ENCODE measurements around the gene ATXN7L1.
"Not testable (repeated sequence)": the region's sequence is repeated elsewhere in the genome, so short reads cannot be mapped to it uniquely, and the experiment has no call there.

Gene ATXN7L1

DNA sequence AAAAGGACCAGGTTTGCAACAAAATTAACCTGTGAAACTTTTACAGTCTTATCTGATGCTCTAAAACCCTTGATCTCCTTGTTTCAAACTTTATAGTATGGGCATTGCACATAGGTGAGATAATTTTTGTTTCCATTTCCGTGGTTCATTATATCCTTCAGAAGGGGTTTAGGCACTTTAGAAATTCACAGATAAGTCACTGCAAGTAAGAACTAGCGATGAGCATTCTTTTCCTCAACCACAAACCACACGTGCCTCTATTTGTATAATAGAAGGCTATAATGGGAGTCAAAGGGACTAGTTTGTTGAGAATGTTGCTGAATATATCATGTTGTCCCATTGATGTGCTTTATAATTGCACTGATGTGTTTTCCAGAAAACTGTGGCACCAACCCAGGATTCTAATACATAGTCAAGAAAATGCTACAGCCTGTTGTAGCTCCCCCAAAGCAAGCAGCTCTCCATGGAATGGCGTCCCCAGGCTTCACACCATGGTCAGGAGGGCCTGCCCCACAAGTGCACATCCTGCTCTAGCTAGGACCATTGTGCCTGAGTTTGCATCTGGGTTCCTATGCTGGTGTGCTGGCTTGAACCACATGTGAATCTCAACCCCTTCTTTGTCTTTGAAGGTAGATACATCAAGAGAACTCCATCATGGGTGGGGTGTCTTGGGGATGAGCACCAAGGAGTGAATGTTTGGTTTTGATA, 14.0 kb upstream of the ATXN7L1 start:
- peak; percentile 51 for DNase-seq (ENCODE audit: low read depth)

DNA sequence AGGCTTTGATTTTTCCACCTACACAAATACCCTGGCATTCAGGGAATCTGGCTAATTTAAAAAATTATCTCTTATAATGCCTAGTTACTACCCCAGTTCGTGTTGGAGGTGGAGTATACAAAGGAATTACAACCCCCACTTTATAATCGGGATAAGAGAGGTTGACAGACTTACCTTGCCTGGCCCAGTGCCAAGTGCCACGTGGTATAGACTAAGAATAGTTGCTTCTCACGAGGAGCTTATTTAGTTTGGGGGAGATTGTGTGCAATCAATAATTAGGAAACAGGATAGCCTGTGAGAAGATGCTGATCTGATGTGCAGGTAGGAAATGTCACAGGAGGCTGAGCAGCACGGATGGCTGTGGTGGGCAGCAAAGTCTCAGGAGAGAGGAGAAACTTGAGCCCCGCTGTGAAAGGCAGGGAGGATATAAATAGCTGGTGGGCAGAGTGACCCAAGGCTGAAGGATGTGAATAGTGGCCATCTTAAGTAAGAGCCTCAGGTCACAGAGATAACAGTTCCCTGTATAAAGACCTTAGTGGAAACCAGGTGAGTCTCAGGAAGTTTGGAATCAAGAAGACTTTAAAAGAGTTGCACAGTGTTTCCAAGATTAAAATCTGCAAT, 11.3 kb upstream of the ATXN7L1 start:
- no peak for DNase-seq (ENCODE audit: low read depth)

DNA sequence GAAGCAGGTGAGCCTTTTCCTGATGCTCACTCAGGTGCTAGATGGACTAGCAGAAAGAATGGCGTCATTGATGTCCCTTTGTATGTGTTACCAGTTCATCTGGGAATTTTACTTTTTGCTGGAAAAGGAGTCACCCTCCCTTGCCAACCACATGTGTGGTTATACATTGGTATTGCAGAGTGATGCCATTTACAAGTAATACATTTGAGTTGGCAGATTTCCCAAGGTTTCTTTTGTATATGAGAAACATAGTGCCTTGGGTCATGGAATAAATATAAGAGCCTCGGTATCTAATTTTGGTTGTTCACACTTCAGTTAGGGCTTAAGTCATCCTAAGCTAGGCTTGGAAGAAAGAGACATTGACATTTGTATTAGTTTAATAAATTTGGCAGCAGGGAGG, 10.4 kb upstream of the ATXN7L1 start:
- no peak for DNase-seq (ENCODE audit: low read depth)

DNA sequence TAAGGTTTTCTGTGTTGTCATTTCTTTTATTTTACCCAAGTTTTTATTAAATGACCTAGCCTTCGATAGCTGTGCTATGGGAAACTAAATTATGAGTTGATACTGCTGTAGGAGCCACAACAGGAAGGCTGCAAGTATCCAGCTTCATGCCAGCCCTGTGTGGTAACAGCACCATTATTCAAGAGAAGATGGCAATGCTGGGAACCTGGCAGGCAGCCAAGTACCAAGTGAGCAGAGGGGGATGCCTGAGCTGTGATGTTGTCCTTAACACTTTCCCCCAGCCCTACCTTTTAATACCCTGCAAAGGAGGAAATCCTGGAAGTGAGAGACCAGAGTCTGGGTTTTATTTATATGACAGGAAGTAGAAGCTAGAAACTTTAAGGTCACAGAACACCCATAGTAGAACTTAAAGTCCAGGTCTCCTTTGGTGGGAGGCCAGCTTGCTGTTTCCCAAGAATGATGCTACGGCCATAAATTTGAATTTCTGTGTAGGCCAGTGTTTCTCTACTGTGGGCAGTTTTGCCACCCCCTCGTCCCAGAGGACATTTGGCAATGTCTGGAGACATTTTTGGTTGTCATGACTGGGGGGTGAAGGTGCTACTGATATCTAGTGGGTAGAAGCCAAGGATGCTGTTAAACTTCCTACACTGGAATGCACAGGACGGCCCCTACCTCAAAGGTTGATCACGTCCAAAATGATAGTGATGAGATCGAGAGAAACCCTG, 9.2 kb upstream of the ATXN7L1 start:
- DNase-seq (ENCODE audit: low read depth): peak; percentile 9

DNA sequence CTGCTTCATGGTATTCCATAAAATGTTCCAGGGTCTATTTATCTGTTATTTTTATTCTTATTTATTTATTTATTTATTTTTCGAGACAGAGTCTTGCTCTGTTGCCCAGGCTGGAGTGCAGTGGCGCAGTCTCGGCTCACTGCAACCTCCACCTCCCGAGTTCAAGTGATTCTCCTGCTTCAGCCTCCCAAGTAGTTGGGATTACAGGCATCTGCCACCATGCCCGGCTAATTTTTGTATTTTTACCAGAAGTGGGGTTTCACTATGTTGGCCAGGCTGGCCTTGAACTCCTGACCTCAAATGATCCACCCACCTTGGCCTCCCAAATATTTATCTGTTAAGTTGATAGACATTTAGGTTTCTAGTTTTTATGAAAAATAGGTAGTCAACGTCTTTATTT, 6.8 kb upstream of the ATXN7L1 start:
- DNase-seq (ENCODE audit: low read depth): not testable (repeated sequence)

DNA sequence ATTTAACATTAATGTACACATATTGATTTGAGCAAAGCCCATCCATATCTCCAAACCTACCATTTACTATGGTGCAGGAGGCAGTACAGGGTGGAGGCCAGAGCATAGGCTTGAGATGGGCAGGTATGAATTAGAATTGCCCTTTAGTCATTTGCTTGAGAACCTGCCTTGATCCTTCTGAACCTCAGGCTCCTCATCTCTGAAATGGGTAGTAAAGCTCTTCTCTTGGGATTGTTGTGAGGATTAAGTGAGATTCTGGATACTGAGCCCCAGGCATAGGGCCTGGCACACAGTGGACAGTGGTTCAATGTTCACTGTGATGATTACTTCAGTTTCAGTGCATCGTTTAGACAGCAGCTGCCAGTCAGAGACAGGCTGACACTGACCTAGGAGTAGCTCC, 5.0 kb upstream of the ATXN7L1 start:
- DNase-seq (ENCODE audit: low read depth): no peak

DNA sequence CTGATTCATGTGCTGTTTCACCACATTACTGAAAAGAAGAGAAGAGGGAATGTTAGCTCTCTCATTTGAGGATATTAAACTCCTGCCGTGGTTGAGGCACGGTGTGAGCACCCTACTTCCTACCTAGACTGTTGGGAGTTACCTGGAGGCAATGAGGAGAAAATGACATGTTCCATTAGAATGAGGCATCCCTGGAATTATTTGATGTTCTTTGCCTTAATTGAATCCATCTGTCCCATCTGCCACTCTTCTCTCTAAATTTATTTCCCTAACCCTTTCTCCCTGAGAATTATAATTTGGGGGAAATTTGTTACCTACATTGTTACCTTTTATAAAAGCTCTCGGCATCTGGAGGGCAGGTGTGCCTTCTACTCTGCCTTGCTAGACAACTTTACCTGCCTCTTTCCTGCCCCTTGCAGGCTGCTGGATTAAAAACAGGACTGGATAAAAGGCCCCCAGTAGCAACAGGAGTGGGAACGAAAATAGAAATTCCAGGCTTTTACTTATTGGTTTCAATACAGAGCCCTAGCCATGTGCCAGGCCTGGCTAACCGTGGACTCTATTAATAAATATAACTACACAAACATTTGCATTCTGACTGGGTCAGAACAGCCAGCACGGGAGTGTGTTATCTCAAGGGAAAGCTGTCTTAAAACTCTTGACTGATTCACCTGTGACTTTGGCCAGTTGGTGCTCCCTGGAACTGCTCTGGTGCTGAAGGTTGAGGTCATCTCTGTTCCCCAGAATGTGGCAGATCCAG, 4.4 kb upstream of the ATXN7L1 start:
- no peak for DNase-seq (ENCODE audit: low read depth)

DNA sequence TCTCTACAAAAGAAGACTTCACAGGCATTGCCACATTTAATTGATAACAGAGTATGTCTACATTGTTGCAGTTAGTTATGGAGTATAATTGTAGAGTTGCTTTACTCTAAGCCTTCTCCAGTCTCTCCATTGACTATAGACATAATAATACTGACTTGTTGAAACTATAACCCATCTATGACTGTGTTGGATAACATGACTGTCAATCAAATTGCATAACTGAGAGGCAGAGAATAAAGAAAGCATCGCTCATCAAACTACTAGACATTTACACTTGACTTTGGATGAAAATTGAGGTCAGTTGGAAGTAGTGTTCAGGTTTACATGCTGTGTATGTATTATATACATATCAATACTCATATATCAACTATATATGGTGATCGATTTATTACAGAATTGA, 3.4 kb upstream of the ATXN7L1 start:
- DNase-seq (ENCODE audit: low read depth): no peak

DNA sequence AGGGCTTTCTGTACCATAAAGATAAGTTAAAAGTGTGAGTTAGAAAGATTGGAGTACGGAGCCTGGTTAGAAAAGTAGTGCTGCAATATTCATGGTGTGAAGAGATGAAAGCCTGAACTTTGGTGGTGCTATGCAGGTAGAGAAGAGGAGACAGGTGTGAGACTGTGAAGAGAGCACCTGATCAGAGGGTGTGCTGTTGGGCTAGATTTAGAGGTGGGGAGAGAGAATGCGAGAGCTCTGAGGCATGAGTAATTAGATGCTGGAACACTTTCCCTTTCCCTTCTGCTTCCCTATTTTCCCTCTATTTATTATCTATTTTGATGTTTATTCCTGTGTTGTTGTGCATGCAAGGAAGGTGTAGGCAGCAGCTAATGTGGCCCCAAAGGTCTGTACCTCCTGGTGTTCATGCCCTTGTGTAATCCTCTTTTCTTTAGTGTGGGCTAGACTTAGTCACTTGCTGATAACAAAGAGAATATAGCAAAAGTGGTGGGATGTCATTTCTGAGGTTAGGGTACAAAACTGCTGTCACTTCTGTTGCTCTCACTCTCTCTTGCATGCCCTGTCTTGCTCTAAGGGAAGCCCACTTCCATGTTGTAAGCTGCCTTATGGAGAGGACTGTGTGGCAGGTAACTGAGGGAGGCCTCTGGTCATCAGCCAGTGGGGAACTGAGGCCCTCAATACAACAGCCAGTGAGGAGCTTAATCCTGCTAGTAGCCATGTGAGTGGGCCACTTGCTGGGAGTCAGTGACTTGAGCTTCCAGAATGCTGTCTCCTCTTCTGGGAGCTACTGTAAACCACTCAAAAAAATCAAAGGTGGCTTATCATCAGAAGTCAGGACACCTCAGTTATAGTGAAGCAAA, 2.6 kb upstream of the ATXN7L1 start:
- no peak for DNase-seq (ENCODE audit: low read depth)

DNA sequence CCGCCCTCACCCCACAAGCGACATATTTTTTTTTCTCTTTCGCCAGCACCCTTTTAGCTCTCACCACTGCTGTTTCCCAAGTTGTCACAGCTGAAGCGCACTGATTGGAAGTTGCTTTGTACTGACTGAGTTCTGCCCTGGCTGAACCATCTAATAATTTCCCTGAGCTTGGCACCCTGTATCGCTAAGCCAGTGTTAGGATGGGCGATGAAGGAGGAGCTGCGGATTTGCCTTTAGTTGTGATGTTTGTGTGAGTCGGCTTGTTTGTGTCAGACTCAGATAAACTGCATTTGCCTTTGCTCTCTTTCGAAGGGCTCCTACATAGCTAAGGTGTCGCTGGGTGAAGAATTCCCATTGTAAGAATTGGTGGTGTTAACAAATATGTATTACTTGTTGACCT, 1.3 kb upstream of the ATXN7L1 start:
- peak; percentile 15 for DNase-seq (ENCODE audit: low read depth)

DNA sequence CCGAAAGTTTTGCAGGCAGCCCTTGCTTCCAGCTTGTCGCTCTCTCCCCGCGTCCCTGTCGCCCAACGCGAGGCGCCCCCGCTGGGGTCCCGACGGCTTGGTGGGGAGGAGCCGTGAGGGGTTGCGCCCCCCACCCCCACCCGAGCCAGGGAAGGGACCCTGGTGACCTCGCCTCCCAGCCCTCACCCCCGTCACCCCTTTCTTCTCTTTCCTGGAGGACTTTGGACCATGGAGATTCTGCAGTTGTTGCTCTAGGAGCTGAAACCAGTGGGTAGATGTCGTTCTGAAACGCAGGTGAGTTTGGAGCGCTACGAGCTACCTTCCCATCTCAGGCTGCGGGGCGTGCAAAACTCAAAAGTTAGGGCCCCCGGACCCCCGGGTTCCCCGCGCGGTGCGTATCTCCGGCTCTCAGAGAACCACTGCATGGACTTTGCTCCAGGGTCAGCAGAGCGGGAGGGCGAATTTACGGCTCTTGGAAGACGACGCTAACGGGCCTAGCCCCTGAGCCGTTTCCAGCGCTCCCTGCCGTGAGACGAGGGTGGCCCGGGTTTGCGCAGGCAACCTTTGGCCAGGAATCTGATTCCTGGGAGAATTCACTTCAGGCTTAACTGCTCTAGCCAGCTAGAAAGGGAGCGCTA, 684 bp upstream of the ATXN7L1 start:
- DNase-seq (ENCODE audit: low read depth): peak; percentile 64

DNA sequence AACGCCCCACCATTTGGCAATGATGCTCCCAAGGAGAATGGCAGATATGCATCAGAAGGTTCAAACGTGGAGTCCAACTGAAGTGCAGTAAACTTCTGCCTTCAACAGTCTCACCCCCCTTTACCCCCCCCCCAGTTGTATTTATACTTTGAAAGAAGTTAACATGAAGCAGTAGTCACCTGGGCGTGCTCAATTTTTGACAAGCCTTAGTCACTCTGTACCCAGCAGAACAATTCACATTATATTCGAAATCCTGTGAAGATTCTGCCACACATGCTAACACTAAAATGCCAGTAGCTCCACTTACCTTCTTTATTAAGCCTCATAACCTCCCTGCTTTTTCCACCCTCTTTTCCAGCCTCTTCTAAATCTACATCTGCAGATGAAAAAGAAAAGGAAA, 894 bp downstream of the ATXN7L1 start:
- DNase-seq (ENCODE audit: low read depth): no peak

DNA sequence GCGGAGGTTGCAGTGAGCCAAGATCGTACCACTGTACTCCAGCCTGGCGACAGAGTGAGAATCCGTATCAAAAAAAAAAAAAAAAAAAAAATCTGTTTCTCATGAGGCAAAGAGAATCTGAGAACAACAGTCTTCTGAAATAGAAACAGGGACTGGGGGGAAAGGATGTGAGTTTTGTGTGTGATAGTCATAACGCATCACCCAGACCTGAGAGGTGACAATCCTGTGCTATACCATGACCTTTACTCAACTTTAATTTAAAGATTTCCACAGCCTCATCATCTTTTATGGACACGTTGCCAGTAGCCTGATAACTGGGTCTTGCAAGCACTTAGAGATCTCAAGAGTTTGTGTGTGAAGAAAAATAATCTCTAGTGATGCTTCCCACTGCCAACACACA, 2.3 kb downstream of the ATXN7L1 start:
- no peak for DNase-seq (ENCODE audit: low read depth)

DNA sequence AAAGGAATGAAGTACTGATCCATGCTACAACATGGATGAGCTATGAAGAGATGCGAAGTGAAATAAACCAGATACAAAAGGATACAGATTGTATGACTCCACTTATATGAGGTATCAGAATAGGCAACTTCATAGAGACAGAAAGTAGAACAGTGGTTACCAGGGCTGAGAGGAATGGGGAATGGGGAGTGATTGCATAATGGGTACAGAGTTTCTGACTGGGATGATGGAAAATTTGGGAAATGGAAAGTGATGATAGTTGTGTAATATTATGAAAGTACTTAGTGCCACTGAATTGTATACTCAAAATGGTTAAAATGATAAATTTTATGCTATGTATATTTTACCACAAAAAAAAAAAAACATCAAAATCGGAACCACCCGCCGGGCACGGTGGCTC, 3.9 kb downstream of the ATXN7L1 start:
- DNase-seq (ENCODE audit: low read depth): no peak

DNA sequence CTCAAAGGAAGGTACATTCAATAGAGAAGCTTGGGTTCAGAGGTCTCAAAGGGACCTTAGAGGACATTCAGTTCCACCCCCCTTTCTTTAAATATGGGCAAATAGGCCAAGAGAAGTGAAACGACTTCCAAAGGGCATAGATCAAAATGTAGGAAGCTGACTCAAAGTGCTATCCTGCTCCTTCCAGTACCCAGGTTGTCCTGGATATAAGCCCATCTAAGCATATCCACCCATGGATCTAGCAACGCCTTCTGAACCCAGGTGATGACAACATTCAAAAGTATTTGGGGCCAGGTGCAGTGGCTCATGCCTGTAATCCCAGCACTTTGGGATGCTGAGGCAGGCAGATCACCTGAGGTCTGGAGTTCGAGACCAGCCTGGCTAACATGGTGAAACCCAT, 5.3 kb downstream of the ATXN7L1 start:
- DNase-seq (ENCODE audit: low read depth): no peak

DNA sequence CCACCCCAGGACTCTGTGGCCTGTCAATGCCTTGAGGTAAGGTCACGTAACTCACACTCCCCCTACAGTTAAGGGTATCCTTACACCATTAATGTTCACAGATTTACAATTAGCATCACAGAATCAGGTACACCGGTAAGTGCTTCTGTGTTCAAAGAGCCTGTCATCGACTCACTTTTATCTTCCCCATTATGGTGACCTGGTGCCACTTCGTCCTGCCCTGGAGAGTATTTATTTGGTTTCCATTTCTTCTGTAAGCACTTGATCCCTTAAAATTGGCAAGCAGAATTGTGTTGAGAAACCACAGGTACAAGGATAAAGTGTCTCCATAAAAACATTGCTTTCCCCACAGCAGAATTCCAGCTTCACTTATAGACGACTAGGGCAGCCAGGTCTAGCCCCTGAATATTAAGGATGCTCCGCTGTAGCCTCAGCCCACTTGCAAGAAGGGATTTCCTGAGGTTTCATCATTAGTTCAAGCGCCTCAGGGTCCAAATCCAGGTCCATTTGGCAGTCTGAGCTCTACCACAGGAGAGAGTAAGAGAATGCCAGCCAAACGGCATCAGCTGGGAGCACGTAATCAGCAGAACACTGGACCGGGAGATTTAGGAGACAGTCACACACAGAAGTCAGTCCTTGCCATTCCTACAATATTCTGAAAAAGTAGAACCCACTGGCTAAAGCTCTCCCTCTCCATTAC, 10.1 kb downstream of the ATXN7L1 start:
- no peak for DNase-seq (ENCODE audit: low read depth)

DNA sequence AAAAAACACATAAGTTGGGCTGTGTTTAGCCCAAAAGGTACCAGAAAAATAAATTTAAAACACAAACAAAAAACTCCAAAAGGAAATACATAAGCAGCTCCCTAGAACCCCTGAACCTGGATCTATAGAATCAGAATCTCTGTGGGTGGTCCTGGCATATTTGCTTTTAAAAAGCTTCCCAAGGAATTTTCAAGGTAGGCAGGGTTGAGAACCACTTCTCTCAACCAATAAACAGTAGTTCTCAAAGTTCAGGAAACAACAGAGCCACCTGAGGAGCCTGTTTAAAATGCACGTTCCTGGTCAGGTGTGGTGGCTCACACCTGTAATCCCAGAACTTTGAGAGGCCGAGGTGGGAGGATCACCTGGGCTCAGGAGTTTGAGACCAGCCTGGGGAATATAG, 12.5 kb downstream of the ATXN7L1 start:
- DNase-seq (ENCODE audit: low read depth): no peak

DNA sequence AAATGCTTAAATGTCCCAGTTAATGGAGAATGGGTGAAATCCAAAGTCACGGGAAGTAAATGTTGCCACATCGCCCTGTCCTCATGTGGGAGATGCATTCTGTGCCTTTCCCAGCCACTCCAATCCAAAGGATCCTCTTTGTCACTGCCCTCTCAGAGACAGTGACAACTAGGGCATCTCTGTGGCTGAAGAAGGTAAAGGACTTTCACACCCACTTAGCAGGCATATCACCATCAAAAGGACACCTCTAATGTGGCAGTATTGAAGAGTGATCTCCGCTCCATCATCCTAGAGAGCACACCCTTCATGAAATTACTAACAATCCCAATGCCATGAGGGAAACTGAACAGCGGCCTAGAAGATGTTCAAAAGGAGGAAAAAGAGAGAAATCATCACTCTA, 13.6 kb downstream of the ATXN7L1 start:
- no peak for DNase-seq (ENCODE audit: low read depth)

DNA sequence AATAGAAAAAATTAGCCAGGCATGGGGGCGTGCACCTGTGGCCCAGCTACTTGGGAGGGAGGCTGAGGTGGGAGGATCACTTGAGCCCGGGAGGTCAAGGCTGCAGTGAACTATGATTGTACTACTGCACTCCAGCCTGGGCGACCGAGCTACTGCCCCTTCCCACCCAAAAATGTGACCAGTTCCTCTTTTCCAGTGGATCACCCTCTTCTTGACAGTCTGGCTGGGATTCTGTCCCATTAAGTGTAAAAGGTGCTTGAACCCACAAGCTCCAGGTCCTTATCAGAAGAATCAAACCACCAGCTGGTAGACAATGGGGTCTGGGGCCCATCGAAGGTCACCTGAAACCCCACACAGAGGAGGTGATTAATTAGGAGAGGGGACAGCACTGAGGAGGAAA, 14.1 kb downstream of the ATXN7L1 start:
- DNase-seq (ENCODE audit: low read depth): no peak

DNA sequence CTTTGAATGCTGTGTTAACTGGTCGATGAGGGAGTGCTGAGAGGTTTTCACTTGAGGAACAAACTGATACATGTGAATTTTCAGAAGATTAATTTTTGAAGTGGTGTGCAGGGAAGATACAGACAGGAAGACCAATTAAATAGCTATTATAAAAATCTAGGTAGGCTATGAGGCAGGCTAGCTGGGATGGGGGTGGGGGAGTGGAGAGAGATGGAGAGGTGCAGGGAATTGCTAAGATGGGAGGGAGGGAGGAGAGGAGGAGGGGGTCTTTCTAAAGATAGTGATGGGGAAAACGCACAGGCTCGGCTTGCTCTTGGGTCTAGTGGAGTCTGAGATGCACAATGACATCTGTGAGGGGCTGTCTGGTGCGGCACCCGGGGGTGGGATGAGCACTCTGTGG, 15.2 kb downstream of the ATXN7L1 start:
- no peak for DNase-seq (ENCODE audit: low read depth)

DNA sequence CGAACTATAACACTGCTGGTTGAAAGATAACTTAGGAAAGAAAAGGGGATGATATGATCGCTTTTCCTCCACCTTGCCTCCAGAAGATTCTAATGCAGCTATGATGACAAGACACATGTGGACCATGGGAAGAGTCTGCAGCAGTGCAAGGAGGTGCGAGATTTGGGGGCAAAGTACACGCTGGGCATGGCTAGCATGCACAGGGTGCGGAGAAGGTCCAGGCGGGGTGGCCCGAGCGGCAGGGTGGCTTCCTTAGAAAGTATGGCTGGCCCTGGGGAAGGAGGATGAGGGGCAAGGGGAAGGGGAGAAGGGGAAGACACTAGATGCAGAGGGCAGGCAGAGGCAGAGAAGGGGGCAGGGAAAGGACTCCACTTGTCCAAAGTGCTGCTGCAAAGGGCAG, 15.6 kb downstream of the ATXN7L1 start:
- DNase-seq (ENCODE audit: low read depth): no peak

Measured in EH (cell line).